ENCODE results near the gene TUBGCP3. TPM values are rescaled to one million over a fixed set of nuclear protein-coding genes. Genes with fewer than 3 reads are reported as not detected.
"Not testable (repeated sequence)": the region's sequence is repeated elsewhere in the genome, so short reads cannot be mapped to it uniquely, and the experiment has no call there.

Gene TUBGCP3
- total RNA-seq, 1 experiment from 2014 or later: 37.3 TPM

GRCh38 chr13:112486386-112487126, 101.4 kb downstream of the TUBGCP3 start:
- Histone ChIP-seq H3K18ac (ENCODE audit: insufficient read length, low read depth, low read length) (no peak overlapping the region), H2AK5ac (ENCODE audit: insufficient read length, low read length) (no peak overlapping the region), H4K5ac (ENCODE audit: insufficient read length, low read depth, low read length) (no peak overlapping the region), H3K14ac (ENCODE audit: insufficient read depth, low read length) (no peak overlapping the region), H3K23me2 (ENCODE audit: insufficient read length, low read depth, low read length, poor library complexity, severe bottlenecking) (no peaks in the 10 kb centered on the region), H2BK5ac (ENCODE audit: insufficient read length, low read length) (no peak overlapping the region), H3K27me3 (ENCODE audit: insufficient read depth, low read length) (no peaks in the 10 kb centered on the region), H3K9me3 (ENCODE audit: control insufficient read depth, low read depth, low read length) (no peaks in the 10 kb centered on the region), H3T11ph (ENCODE audit: low read length) (no peak overlapping the region), H2BK20ac (ENCODE audit: low read depth, low read length, poor library complexity, severe bottlenecking) (no peak overlapping the region), H2BK15ac (ENCODE audit: low read depth, low read length) (no peak overlapping the region), H3K4me2 (ENCODE audit: insufficient read depth, insufficient read length, low read length) (no peak overlapping the region), H4K91ac (ENCODE audit: insufficient read length, low read depth, low read length) (no peak overlapping the region), H4K8ac (replicated peaks; ENCODE audit: insufficient read length, low read depth, low read length) (no peak overlapping the region), H3K79me1 (ENCODE audit: insufficient read depth, low read depth, low read length, poor library complexity, severe bottlenecking) (no peaks in the 10 kb centered on the region), H3K4ac (ENCODE audit: low read depth, low read length) (no peak overlapping the region), H3K9ac (ENCODE audit: extremely low read depth, insufficient read length, low read length) (no peak overlapping the region), H3K4me1 (ENCODE audit: insufficient read depth, low read length) (no peaks in the 10 kb centered on the region), H2BK12ac (ENCODE audit: insufficient read length, low read depth, low read length) (no peak overlapping the region), H3K79me2 (ENCODE audit: insufficient read depth, low read length) (no peaks in the 10 kb centered on the region), H4K20me1 (ENCODE audit: control insufficient read depth, insufficient read depth, insufficient read length) (no peaks in the 10 kb centered on the region), H3K56ac (ENCODE audit: insufficient read length, low read depth, low read length) (no peak overlapping the region), H3K23ac (ENCODE audit: insufficient read length, low read depth, low read length) (no peak overlapping the region), H3K27ac (ENCODE audit: insufficient read length, low read depth, low read length) (no peak overlapping the region), H2AFZ (ENCODE audit: low read length) (no peak overlapping the region), H2BK120ac (ENCODE audit: low read depth, low read length, poor library complexity, severe bottlenecking) (no peak overlapping the region)
- peaks cover 9 to 16% (median 14%) of the 10 kb centered on the region in 3 experiments; a peak in 6 of 7 replicates for H3K36me3 Mint-ChIP-seq (ENCODE audit: insufficient read depth in 1 of 3, low read depth in 3 of 3)
- no peak for TF ChIP-seq CTCF (conservative IDR thresholded peaks at IDR 0.05)
- no peaks in the 10 kb centered on the region for H3K27me3 Mint-ChIP-seq (ENCODE audit: low read depth)
- no peaks in the 10 kb centered on the region for H3K9me3 Mint-ChIP-seq
- no peaks in the 10 kb centered on the region for H3K4me1 Mint-ChIP-seq
- DNase-seq: no peak
- no peak overlapping the region; a peak in 1 of 7 replicates for H3K27ac Mint-ChIP-seq
- H3K4me3 Mint-ChIP-seq: no peak overlapping the region
- no CpG with 5 or more reads among the region's 11 CpGs for WGBS (ENCODE audit: extremely low coverage, insufficient read length, low lambda C conversion rate)

- not testable (repeated sequence) for H3K9ac ChIP-seq (ENCODE audit: extremely low read depth, insufficient read length, low read length); H2BK20ac ChIP-seq (ENCODE audit: low read depth, low read length, poor library complexity, severe bottlenecking)
These were observed 102.1 kb downstream of the TUBGCP3 start for GRCh38 chr13:112485814-112486213.

More at GRCh38 chr13:112485814-112486213, 102.1 kb downstream of the TUBGCP3 start:
- not testable (repeated sequence) for H2BK15ac ChIP-seq (ENCODE audit: low read depth, low read length); H2BK120ac ChIP-seq (ENCODE audit: low read depth, low read length, poor library complexity, severe bottlenecking); H3K79me1 ChIP-seq (ENCODE audit: insufficient read depth, low read depth, low read length, poor library complexity, severe bottlenecking); H3K9me3 Mint-ChIP-seq; H4K20me1 ChIP-seq (ENCODE audit: control insufficient read depth, insufficient read depth, insufficient read length); H3K27me3 Mint-ChIP-seq (ENCODE audit: low read depth); H3K23ac ChIP-seq (ENCODE audit: insufficient read length, low read depth, low read length); H3K4ac ChIP-seq (ENCODE audit: low read depth, low read length); H2AFZ ChIP-seq (ENCODE audit: low read length); H3T11ph ChIP-seq (ENCODE audit: low read length); H3K27me3 ChIP-seq (ENCODE audit: insufficient read depth, low read length); H3K4me1 Mint-ChIP-seq; H3K27ac ChIP-seq (ENCODE audit: insufficient read length, low read depth, low read length); H3K14ac ChIP-seq (ENCODE audit: insufficient read depth, low read length); H3K23me2 ChIP-seq (ENCODE audit: insufficient read length, low read depth, low read length, poor library complexity, severe bottlenecking); DNase-seq; H3K27ac Mint-ChIP-seq; H2BK5ac ChIP-seq (ENCODE audit: insufficient read length, low read length); H3K56ac ChIP-seq (ENCODE audit: insufficient read length, low read depth, low read length); H3K4me2 ChIP-seq (ENCODE audit: insufficient read depth, insufficient read length, low read length); H4K91ac ChIP-seq (ENCODE audit: insufficient read length, low read depth, low read length); H4K5ac ChIP-seq (ENCODE audit: insufficient read length, low read depth, low read length); H3K18ac ChIP-seq (ENCODE audit: insufficient read length, low read depth, low read length); H3K9me3 ChIP-seq (ENCODE audit: control insufficient read depth, low read depth, low read length); H3K4me3 Mint-ChIP-seq; H2AK5ac ChIP-seq (ENCODE audit: insufficient read length, low read length); H3K4me1 ChIP-seq (ENCODE audit: insufficient read depth, low read length); H4K8ac ChIP-seq (replicated peaks; ENCODE audit: insufficient read length, low read depth, low read length); H2BK12ac ChIP-seq (ENCODE audit: insufficient read length, low read depth, low read length); H3K79me2 ChIP-seq (ENCODE audit: insufficient read depth, low read length)
- WGBS (ENCODE audit: extremely low coverage, insufficient read length, low lambda C conversion rate): no CpG with 5 or more reads among the region's 25 CpGs
- H3K36me3 Mint-ChIP-seq (ENCODE audit: insufficient read depth in 1 of 3, low read depth in 3 of 3): peaks cover 9 to 16% (median 14%) of the 10 kb centered on the region in 3 experiments; a peak in 6 of 7 replicates

Measured in H9 (cell line).